Measurements from ENCODE around the gene PDE4D. TPM values are rescaled to one million over a fixed set of nuclear protein-coding genes. Genes with fewer than 3 reads are reported as not detected.

The PDE4D gene
- total and polyA plus RNA-seq, 2 donors (not counting 3 experiments of a cell fraction or from before 2014, with no cell fraction given), result 34.5 to 51.2 TPM

- TF ChIP-seq CTCF (IDR thresholded peaks at IDR 0.05; ENCODE audit: extremely low read depth in 1 of 2, insufficient read depth in 1 of 2, low read depth in 1 of 2, low read length in 2 of 2) (no peak), FOS (IDR thresholded peaks at IDR 0.05; ENCODE audit: borderline replicate concordance, insufficient read depth, low read length) (no peak), POLR2AphosphoS5 (IDR thresholded peaks at IDR 0.05; ENCODE audit: insufficient read depth, low read depth, low read length) (no peak), MAX (IDR thresholded peaks at IDR 0.05; ENCODE audit: insufficient read depth, insufficient read length) (no peak), POLR2A (IDR thresholded peaks at IDR 0.05; ENCODE audit: low read depth, low read length) (no peak), MYC (IDR thresholded peaks at IDR 0.05; ENCODE audit: low read depth, low read length) (no peak), GATA2 (IDR thresholded peaks at IDR 0.05; ENCODE audit: insufficient read depth, insufficient read length, low read depth, low read length) (no peak), JUN (IDR thresholded peaks at IDR 0.05; ENCODE audit: borderline replicate concordance, insufficient read depth, insufficient read length, low read depth) (no peak)
- Histone ChIP-seq H3K9me3 (replicated peaks; ENCODE audit: control insufficient read depth, insufficient read depth, low read length) (no peaks in the 10 kb centered on the region), H4K20me1 (replicated peaks; ENCODE audit: control insufficient read depth, extremely low read depth, insufficient read depth, low read length) (no peaks in the 10 kb centered on the region), H3K79me2 (ENCODE audit: control insufficient read depth, insufficient read depth, low read length) (no peaks in the 10 kb centered on the region), H3K9ac (replicated peaks; ENCODE audit: extremely low read depth, insufficient read depth, low read length) (no peak overlapping the region), H3K27me3 (ENCODE audit: control insufficient read depth in 2 of 2, insufficient read depth in 2 of 2, low read length in 2 of 2) (no peaks in the 10 kb centered on the region), H3K4me2 (ENCODE audit: insufficient read depth, low read length) (no peak overlapping the region), H3K36me3 (ENCODE audit: control insufficient read depth in 2 of 2, extremely low read depth in 1 of 2, insufficient read depth in 2 of 2, low read length in 2 of 2) (no peaks in the 10 kb centered on the region), H3K27ac (ENCODE audit: insufficient read depth, low read depth, low read length) (no peak overlapping the region), H3K4me1 (ENCODE audit: control insufficient read depth, extremely low read depth, insufficient read depth, low read length) (peaks cover 23% of the 10 kb centered on the region), H3K4me3 (replicated peaks in 1 of 3; ENCODE audit: insufficient read depth in 1 of 3, low read depth in 1 of 3, low read length in 3 of 3) (no peak overlapping the region), H3K9me1 (replicated peaks; ENCODE audit: control insufficient read depth, extremely low read depth, insufficient read depth, low read length) (no peaks in the 10 kb centered on the region), H2AFZ (ENCODE audit: low read depth, low read length) (no peak overlapping the region)
- BruUV-seq (replicated peaks), result no TSS peak
- CTCF ChIA-PET, result interaction anchor here (0.8 to 1.7 kb wide), 2 partner anchors 25 to 402 kb away, joined by 3 to 4 read pairs; no protein-coding TSS in a partner anchor
- dilution Hi-C loops (cut with MboI; ENCODE audit: extremely low pct_ligation_motif_present, low sequenced_read_pairs) (no loop called here), intact Hi-C loops (cut with micrococcal nuclease) (loop anchor here (10.0 kb wide), 1 partner anchor 758 kb away; no protein-coding TSS in a partner anchor)
- FAIRE-seq, result no peak
- POLR2A ChIA-PET, result no interaction called here
- no peak for DNase-seq (ENCODE audit: low read depth, low spot score)
These were observed 100.4 kb downstream of the PDE4D start for GRCh38 chr5:59792983-59793585.

Data from endothelial cell of umbilical vein (primary cell).